CD14-positive monocyte (primary cell): Measurements from ENCODE around the gene AGBL1. TPM values are rescaled to one million over a fixed set of nuclear protein-coding genes. Genes with fewer than 3 reads are reported as not detected.

Source experiments
- DNase-seq, 3 donors: peaks; one replicate each; pipeline ENCODE4 v3.0.0-alpha.2; 2011 to 2022
- H2AFZ ChIP-seq: 2 replicates; pipeline ENCODE4 v1.6.0; 2012; ENCODE audit warnings: mild to moderate bottlenecking, low read depth, low read length, inconsistent platforms; ENCODE audit not compliant: insufficient read depth, poor library complexity, severe bottlenecking
- H3K27ac ChIP-seq, 2 donors: 1 replicate in 1 of 2; 2 replicates in 1 of 2; pipeline ENCODE4 v1.5.1; 2012 to 2013; ENCODE audit warnings: low read length in 2 of 2, control low read depth in 1 of 2, inconsistent platforms in 1 of 2, low read depth in 1 of 2, mild to moderate bottlenecking in 1 of 2
- H3K27me3 ChIP-seq, 2 donors: one replicate each; pipeline versions ENCODE4 v1.6.0 to v1.6.1; 2011 to 2013; ENCODE audit warnings: low read length in 2 of 2; ENCODE audit not compliant: control insufficient read depth in 2 of 2, insufficient read depth in 2 of 2
- H3K36me3 ChIP-seq, 2 donors: replicated peaks in 1 of 2; 1 replicate in 1 of 2; 2 replicates in 1 of 2; pipeline versions ENCODE4 v1.5.1 to v1.6.1; 2012 to 2013; ENCODE audit warnings: low read length in 2 of 2, control low read depth in 1 of 2, inconsistent platforms in 1 of 2, mild to moderate bottlenecking in 1 of 2; ENCODE audit not compliant: insufficient read depth in 2 of 2, control insufficient read depth in 1 of 2
- H3K4me1 ChIP-seq, 2 donors: 1 replicate in 1 of 2; 2 replicates in 1 of 2; pipeline versions ENCODE4 v1.5.1 to v1.6.1; 2012 to 2013; ENCODE audit warnings: low read length in 2 of 2, control low read depth in 1 of 2, inconsistent platforms in 1 of 2, mild to moderate bottlenecking in 1 of 2, moderate library complexity in 1 of 2; ENCODE audit not compliant: insufficient read depth in 2 of 2, control insufficient read depth in 1 of 2
- H3K4me2 ChIP-seq: replicated peaks from 2 replicates; pipeline ENCODE3; 2012; ENCODE audit warnings: low read length, moderate library complexity, mild to moderate bottlenecking; ENCODE audit not compliant: poor library complexity, severe bottlenecking; ENCODE audit errors: extremely low read depth
- H3K4me3 ChIP-seq, 3 experiments: fragments of 200-600 bp in 1 of 3; sonication (generic) in 1 of 3; replicated peaks in 1 of 3; 1 replicate in 2 of 3; 2 replicates in 1 of 3; pipeline ENCODE4 v1.5.1; 2011 to 2013; ENCODE audit warnings: low read length in 3 of 3, mild to moderate bottlenecking in 3 of 3, control low read depth in 2 of 3, low read depth in 2 of 3, inconsistent platforms in 1 of 3, moderate library complexity in 1 of 3
- H3K79me2 ChIP-seq: 2 replicates; pipeline ENCODE4 v1.6.0; 2012; ENCODE audit warnings: mild to moderate bottlenecking, control low read depth, inconsistent platforms, low read length, moderate library complexity; ENCODE audit not compliant: insufficient read depth
- H3K9ac ChIP-seq: 2 replicates; pipeline ENCODE4 v1.6.0; 2017; ENCODE audit warnings: low read length, mild to moderate bottlenecking; ENCODE audit not compliant: insufficient read depth, poor library complexity, severe bottlenecking
- H3K9me3 ChIP-seq, 2 donors: replicated peaks in 1 of 2; 1 replicate in 1 of 2; 2 replicates in 1 of 2; pipeline versions ENCODE4 v1.5.1 to v1.6.1; 2012 to 2013; ENCODE audit warnings: low read length in 2 of 2, control low read depth in 1 of 2; ENCODE audit not compliant: control insufficient read depth in 1 of 2, insufficient read depth in 1 of 2
- H4K20me1 ChIP-seq: 2 replicates; pipeline ENCODE4 v1.6.0; 2012; ENCODE audit warnings: mild to moderate bottlenecking, low read length, control low read depth, moderate library complexity; ENCODE audit not compliant: insufficient read depth
- H3K27ac Mint-ChIP-seq, 7 donors: one replicate each; pipeline ENCODE4 v1.8.0; 2020; ENCODE audit warnings: mild to moderate bottlenecking in 7 of 7, mixed read lengths in 7 of 7, moderate library complexity in 6 of 7, inconsistent platforms in 2 of 7
- H3K27me3 Mint-ChIP-seq, 3 donors: one replicate each; pipeline ENCODE4 v1.8.0; 2021 to 2022; ENCODE audit warnings: low read depth in 3 of 3, mild to moderate bottlenecking in 3 of 3, mixed read lengths in 3 of 3, moderate library complexity in 3 of 3, inconsistent platforms in 1 of 3
- H3K36me3 Mint-ChIP-seq, 2 donors: one replicate each; pipeline ENCODE4 v1.8.0; 2020; ENCODE audit warnings: mixed read lengths in 2 of 2, inconsistent platforms in 1 of 2, mild to moderate bottlenecking in 1 of 2
- H3K4me1 Mint-ChIP-seq: one replicate; pipeline ENCODE4 v1.8.0; 2020; ENCODE audit warnings: mild to moderate bottlenecking, mixed read lengths
- H3K4me3 Mint-ChIP-seq, 2 donors: one replicate each; pipeline ENCODE4 v1.8.0; 2020; ENCODE audit warnings: mild to moderate bottlenecking in 2 of 2, mixed read lengths in 2 of 2, moderate library complexity in 1 of 2
- H3K9me3 Mint-ChIP-seq, 7 donors: one replicate each; pipeline ENCODE4 v1.8.0; 2020 to 2022; ENCODE audit warnings: mixed read lengths in 7 of 7, mild to moderate bottlenecking in 6 of 7, moderate library complexity in 6 of 7, inconsistent platforms in 2 of 7
- WGBS: methylation state at CpG from one replicate; pipeline ENCODE4 v1.1.5; 2013; ENCODE audit warnings: missing lambda C conversion rate; ENCODE audit not compliant: insufficient coverage; 5-methylcytosine and 5-hydroxymethylcytosine counted together
- intact Hi-C, 2 donors: fragments of 100-400 bp; cut with micrococcal nuclease; formaldehyde crosslinking; loops; one replicate each; pipeline versions ENCODE4 v1.15.0 to v1.15.1; 2023
- polyA plus RNA-seq, 3 donors: library from polyadenylated mRNA; depleted of rRNA in 1 of 3; unstranded in 2 of 3; stranded (reverse) in 1 of 3; fragments of 300-500 nt in 2 of 3; fragments of >200 nt in 1 of 3; fragmentation: Illumina TruSeq in 2 of 3; gene quantifications; 1 replicate in 2 of 3; 2 replicates in 1 of 3; pipeline ENCODE4 v1.2.3, GENCODE V29; 2012 to 2021
- TF ChIP-seq, protein P1 (sequence below): fragments of 200-600 bp; IDR thresholded peaks from one replicate; pipeline ENCODE4 v1.8.0; 2022; ENCODE audit warnings: antibody characterized with exemption, mild to moderate bottlenecking

Gene AGBL1
- polyA plus RNA-seq, 3 donors, result not detected

DNA sequence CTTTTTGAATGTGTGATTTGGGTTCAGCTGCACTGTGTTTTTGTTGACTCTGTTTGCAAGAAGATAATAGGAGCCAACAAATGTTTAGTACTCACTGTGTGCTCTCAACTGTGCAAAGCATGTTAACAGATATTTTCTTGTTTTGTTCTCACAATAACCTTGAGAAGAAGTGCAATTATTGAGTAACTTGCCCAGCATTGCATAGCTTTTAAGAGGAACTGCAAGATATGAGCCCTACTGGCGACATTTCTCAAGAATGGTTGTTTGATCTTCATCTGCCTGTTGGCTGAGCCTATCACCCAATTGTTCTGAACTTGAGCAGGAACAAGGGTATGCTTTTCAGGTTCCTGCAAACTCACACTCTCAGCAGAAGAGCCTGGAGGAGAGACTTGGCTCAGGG lies 43.4 kb upstream of the AGBL1 start:
- no peak overlapping the region for H3K4me3 ChIP-seq
- no peaks in the 10 kb centered on the region for H3K27me3 ChIP-seq
- H3K4me1 Mint-ChIP-seq, result no peaks in the 10 kb centered on the region
- no peaks in the 10 kb centered on the region for H3K36me3 Mint-ChIP-seq
- H3K4me3 Mint-ChIP-seq, result no peak overlapping the region
- no peaks in the 10 kb centered on the region for H3K4me1 ChIP-seq
- H3K27ac ChIP-seq, result no peak overlapping the region
- H3K27ac Mint-ChIP-seq, result no peak overlapping the region
- H4K20me1 ChIP-seq, result no peaks in the 10 kb centered on the region
- TF ChIP-seq, protein P1, sequence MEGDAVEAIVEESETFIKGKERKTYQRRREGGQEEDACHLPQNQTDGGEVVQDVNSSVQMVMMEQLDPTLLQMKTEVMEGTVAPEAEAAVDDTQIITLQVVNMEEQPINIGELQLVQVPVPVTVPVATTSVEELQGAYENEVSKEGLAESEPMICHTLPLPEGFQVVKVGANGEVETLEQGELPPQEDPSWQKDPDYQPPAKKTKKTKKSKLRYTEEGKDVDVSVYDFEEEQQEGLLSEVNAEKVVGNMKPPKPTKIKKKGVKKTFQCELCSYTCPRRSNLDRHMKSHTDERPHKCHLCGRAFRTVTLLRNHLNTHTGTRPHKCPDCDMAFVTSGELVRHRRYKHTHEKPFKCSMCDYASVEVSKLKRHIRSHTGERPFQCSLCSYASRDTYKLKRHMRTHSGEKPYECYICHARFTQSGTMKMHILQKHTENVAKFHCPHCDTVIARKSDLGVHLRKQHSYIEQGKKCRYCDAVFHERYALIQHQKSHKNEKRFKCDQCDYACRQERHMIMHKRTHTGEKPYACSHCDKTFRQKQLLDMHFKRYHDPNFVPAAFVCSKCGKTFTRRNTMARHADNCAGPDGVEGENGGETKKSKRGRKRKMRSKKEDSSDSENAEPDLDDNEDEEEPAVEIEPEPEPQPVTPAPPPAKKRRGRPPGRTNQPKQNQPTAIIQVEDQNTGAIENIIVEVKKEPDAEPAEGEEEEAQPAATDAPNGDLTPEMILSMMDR, result no peak
- H3K36me3 ChIP-seq, result no peaks in the 10 kb centered on the region
- intact Hi-C loops, result no loop called here
- no peak for DNase-seq
- peaks cover 0 to 5% (median 0%) of the 10 kb centered on the region in 7 donors for H3K9me3 Mint-ChIP-seq
- no peak overlapping the region for H3K4me2 ChIP-seq
- no peaks in the 10 kb centered on the region for H3K79me2 ChIP-seq
- H2AFZ ChIP-seq, result no peak overlapping the region
- 63% methylated on average over 1 of the region's 1 CpG for WGBS
- H3K27me3 Mint-ChIP-seq, result peaks cover 2% of the 10 kb centered on the region in 3 donors
- H3K9ac ChIP-seq, result no peak overlapping the region
- no peaks in the 10 kb centered on the region for H3K9me3 ChIP-seq

DNA sequence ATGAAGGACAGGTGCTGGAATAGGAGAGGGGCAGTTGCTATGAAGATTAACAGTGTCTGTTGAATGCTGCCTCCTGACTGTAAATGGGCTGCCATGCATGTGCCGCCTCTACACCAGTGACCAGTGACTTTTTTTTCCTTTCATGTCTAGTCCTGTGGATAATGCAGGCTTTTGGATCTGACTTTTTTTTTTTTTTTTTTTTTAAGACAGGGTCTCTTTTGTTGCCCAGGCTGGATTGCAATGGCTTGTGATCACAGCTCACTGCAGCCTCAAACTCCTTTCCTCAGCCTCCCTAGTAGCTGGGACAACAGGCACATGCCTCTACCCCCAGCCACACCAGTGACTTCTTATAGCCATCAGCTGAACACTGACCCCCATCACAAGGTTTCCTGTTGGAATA lies 41.2 kb upstream of the AGBL1 start:
- Mint-ChIP-seq H3K36me3 (no peaks in the 10 kb centered on the region), H3K9me3 (peaks cover 0 to 4% (median 1%) of the 10 kb centered on the region in 7 donors), H3K4me3 (no peak overlapping the region), H3K4me1 (no peaks in the 10 kb centered on the region), H3K27me3 (peaks cover 2 to 3% (median 2%) of the 10 kb centered on the region in 3 donors), H3K27ac (no peak overlapping the region)
- Histone ChIP-seq H3K79me2 (no peaks in the 10 kb centered on the region), H4K20me1 (no peaks in the 10 kb centered on the region), H2AFZ (no peak overlapping the region), H3K9ac (no peak overlapping the region), H3K27me3 (no peaks in the 10 kb centered on the region), H3K27ac (no peak overlapping the region), H3K4me3 (no peak overlapping the region), H3K4me2 (no peak overlapping the region), H3K36me3 (no peaks in the 10 kb centered on the region), H3K4me1 (no peaks in the 10 kb centered on the region), H3K9me3 (no peaks in the 10 kb centered on the region)
- DNase-seq, result no peak
- WGBS, result no CpG with 5 or more reads among the region's 1 CpG
- intact Hi-C loops, result no loop called here
- TF ChIP-seq, protein P1, result no peak
